Suprapubic skin (tissue), 3 donors: ENCODE measurements around the gene MAPRE2.

Experiments used
- CTCF ChIP-seq, 2 donors: fragments of 200-600 bp in 1 of 2; fragments of 450-650 bp in 1 of 2; sonication (generic) in 1 of 2; IDR thresholded peaks; one replicate each; pipeline ENCODE4 v1.5.1; 2016 to 2019; ENCODE audit warnings: antibody characterized with exemption in 2 of 2, mild to moderate bottlenecking in 1 of 2, moderate library complexity in 1 of 2
- EP300 ChIP-seq: sonication (generic); formaldehyde crosslinking; IDR thresholded peaks from one replicate; pipeline ENCODE4 v1.6.1; 2017; ENCODE audit warnings: antibody characterized with exemption
- POLR2A ChIP-seq, 2 donors: fragments of 450-650 bp; IDR thresholded peaks; one replicate each; pipeline ENCODE4 v1.6.1; 2017; ENCODE audit warnings: antibody characterized with exemption in 2 of 2, mild to moderate bottlenecking in 2 of 2, moderate library complexity in 2 of 2

DNA sequence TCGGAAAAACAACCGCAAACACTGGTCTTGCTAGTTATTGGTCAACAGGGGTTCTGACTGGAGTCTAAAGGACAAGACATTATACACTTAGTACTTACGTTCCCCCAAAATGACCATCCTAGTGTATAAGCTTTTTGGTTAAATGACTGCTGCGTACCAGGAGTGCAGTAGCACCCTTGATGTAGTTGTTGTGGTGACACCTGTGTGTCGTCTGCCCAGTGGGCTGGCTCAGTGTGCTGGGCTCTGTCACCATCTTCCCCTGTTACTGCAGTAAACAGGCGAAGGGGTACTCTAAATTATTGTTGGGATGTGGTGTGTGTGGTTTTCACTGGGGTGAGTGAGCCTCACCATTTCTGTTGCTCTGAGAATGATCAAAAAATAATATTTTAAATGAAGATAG, 76.2 kb downstream of the MAPRE2 start:
- TF ChIP-seq CTCF (IDR thresholded peaks at IDR 0.05) (no peak), POLR2A (IDR thresholded peaks at IDR 0.05) (no peak), EP300 (no peak)
